Stimulated activated memory B cell treated with anti-CD40 and anti-IgM and Interleukin-4, amounts not matched to agents 10 μg/mL and 1 μg/mL and 100 μg/mL, for 72 hours (primary cell): ENCODE measurements around the gene COL13A1.

Source experiments
- ATAC-seq: fragments of 150-1000 bp; cut with Tn5 transposase; 2 replicates; pipeline ENCODE4 v1.10.0; 2021
- H3K27ac Mint-ChIP-seq: one replicate; pipeline ENCODE4 v1.8.0; 2022; ENCODE audit warnings: mild to moderate bottlenecking, mixed read lengths
- H3K27me3 Mint-ChIP-seq: one replicate; pipeline ENCODE4 v1.8.0; 2022; ENCODE audit warnings: mixed read lengths
- H3K36me3 Mint-ChIP-seq: one replicate; pipeline ENCODE4 v1.8.0; 2022; ENCODE audit warnings: mixed read lengths
- H3K4me1 Mint-ChIP-seq: one replicate; pipeline ENCODE4 v1.8.0; 2022; ENCODE audit warnings: mixed read lengths
- H3K4me3 Mint-ChIP-seq: one replicate; pipeline ENCODE4 v1.8.0; 2022; ENCODE audit warnings: mild to moderate bottlenecking, moderate library complexity, mixed read lengths
- H3K9me3 Mint-ChIP-seq: one replicate; pipeline ENCODE4 v1.8.0; 2022; ENCODE audit warnings: mixed read lengths

The COL13A1 gene

DNA sequence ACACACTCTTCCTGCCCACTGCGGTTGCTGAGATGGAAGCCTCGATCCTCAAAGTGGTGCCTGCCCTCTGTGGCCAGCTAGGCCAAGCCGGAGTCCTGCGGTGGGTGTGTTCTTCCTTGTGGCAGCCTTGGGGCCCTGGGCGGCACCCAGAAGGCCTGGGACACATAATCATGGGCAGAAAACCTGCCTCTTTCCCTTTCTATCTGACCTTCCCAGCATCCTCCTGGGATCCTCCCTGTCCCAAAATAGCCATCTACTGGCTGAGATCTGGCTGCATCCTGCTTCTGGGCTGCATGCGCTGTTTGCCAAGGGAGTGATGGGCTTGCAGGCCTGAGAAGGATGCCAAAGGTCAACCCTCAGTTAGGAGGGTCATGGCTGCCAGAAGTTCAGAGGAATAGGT lies 23.9 kb downstream of the COL13A1 start:
- Mint-ChIP-seq H3K4me3 (no peak overlapping the region), H3K9me3 (peaks cover 1% of the 10 kb centered on the region), H3K27me3 (peaks cover 48% of the 10 kb centered on the region)

DNA sequence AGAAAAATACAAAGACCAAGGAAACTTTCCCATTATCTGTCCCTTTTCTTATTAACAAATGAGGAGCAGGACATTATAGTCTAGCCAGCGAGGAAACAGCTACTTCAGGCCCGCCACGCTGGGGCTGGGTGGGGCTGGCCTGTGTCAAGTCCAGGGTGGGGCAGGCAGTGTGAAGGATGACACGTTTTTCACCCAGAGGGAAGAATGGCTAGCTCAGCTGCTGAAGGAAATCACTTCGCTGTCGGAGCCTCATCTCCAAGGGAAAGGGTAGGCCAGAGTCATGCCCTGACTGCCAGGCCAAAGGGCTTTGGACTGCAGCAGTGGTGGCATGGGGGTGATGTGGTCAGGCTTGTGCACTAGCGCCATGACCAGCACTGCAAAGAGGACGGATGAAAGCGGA lies 24.4 kb downstream of the COL13A1 start:
- Mint-ChIP-seq H3K27ac (no peak overlapping the region), H3K36me3 (no peaks in the 10 kb centered on the region), H3K4me3 (no peak overlapping the region), H3K9me3 (no peaks in the 10 kb centered on the region), H3K4me1 (no peaks in the 10 kb centered on the region), H3K27me3 (peaks cover 44% of the 10 kb centered on the region)
- ATAC-seq = no peak

More for the DNA sequence above, 23.9 kb downstream of the COL13A1 start:
- Mint-ChIP-seq H3K4me1 (peaks cover 3% of the 10 kb centered on the region), H3K27ac (no peak overlapping the region), H3K36me3 (no peaks in the 10 kb centered on the region)
- ATAC-seq = no peak

DNA sequence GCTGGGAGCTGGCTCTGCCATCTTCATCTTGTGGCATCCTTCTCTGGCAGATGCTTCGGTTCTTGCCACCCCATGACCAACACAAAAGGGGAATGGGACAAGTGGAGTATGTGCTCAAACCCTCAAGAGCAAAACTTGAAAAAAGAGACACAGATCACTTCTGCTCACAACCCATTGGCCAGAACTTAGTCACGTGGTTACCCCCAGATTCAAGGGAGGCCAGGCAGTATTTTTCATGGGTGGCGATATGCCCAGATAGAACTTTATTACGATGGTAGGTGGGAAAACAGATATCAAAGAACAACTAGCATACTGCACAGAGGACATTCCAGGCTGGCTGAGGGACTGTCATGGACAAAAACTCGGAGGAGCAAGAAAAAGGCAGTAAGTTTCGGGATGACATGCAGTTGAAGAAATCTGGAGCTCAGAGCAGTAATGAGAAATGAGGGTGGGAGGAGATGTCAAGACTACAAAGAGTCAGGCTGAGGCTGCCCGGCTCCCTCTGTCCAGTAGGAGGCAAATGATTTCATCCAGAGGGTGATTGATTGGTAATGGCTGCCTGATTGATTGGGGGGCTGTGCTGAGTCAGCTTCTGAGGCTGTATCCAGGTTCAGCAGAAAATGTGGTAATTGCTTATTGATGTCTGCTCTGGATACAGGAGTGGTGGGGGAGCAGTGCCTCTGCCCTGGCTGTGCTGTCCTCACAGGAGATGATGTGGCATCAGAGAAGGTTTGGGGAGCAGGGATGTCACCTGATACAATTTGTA lies 25.3 kb downstream of the COL13A1 start:
- Mint-ChIP-seq H3K36me3 (no peaks in the 10 kb centered on the region), H3K4me3 (no peak overlapping the region), H3K4me1 (no peaks in the 10 kb centered on the region), H3K9me3 (no peaks in the 10 kb centered on the region), H3K27ac (no peak overlapping the region), H3K27me3 (peaks cover 51% of the 10 kb centered on the region)
- no peak for ATAC-seq

DNA sequence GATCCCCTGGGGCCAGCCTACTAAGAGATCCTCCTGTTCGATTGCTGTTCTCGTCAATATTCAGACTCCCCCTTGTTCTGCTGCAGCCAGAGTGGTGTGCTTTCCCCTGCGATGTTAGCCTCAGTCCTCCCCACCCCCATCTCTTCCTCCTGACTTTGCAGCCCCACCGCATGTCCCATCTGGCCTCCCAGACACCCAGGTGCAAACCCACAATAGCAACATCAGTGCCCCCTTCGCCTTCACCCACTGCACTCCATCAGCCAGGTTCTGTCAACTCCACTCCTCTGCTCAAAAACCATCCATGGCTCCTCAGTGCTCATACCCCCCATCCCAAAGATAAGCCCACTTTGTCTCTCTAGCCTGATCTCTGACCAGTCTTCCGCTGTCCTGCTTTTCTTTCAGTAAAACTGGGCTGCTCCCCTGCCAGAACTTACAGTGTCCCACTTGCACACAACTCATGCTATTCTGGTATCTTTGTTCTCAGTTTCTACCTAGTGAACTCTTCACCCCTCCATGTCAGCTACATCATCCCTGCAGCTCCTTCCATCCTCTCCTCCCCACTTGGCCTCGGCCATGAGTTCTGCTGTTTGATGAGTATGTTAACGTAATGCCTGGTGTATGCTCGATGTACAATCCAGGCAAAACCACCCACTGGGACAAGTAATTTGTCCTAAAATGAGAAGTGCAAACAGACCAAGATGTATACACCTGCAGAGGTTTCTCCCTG lies 26.6 kb downstream of the COL13A1 start:
- no peaks in the 10 kb centered on the region for H3K4me1 Mint-ChIP-seq
- ATAC-seq = no peak
- H3K27me3 Mint-ChIP-seq = peaks cover 56% of the 10 kb centered on the region
- no peaks in the 10 kb centered on the region for H3K36me3 Mint-ChIP-seq
- H3K9me3 Mint-ChIP-seq = no peaks in the 10 kb centered on the region
- H3K27ac Mint-ChIP-seq = no peak overlapping the region
- no peak overlapping the region for H3K4me3 Mint-ChIP-seq

DNA sequence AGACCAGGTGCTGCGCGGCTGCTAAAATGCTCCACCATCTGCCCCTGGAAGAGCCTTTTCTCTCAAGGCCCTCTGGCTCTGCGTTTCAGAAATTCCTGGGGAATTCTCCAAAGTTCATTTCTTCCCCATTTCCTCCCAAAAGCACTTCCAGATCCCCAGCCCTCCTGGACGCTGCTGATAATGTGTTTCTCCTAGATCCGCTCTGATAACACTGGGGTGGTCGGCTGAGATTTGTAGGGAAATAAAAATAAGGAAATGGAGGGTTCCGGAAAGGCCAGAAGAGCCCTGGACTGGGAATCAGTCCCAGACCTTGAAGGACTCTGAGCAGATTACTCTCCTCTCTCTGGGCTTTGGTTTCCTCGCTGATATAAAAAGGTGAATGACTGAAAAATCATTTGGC lies 28.1 kb downstream of the COL13A1 start:
- no peak for ATAC-seq
- Mint-ChIP-seq H3K4me3 (no peak overlapping the region), H3K9me3 (no peaks in the 10 kb centered on the region), H3K36me3 (no peaks in the 10 kb centered on the region), H3K27ac (no peak overlapping the region), H3K27me3 (peaks cover 60% of the 10 kb centered on the region), H3K4me1 (no peaks in the 10 kb centered on the region)

DNA sequence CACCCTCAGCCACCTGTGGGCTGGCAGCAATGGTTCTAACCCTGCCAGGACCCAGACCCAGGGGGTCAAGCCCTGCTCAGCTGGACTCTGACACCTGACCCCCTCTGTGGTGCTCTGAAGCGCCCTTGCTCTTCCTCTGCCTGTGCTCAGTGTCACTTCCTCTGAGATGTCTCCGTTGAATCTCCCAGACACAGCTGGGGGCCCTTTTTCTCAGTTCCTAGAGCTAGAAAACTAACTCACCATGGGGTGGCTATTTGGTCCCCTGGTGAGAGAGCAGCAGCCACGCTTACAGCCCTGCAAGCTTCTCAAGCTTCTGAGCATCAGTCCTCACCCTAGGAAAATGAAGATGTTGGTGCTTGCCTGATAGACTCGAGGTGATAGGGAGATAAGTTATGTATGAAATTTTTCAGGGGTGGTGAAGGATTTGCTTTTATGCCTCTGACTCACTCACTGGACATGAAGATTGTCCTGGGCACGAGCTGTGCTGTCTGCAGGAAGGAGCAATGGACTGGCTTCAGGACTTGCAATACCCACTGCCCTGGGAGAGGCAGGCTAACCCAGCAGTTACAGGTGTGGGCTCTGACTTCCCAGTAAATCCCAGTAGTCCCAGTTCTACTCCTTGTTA lies 29.6 kb downstream of the COL13A1 start:
- H3K4me1 Mint-ChIP-seq = peaks cover 5% of the 10 kb centered on the region
- no peak for ATAC-seq
- H3K27me3 Mint-ChIP-seq = peaks cover 64% of the 10 kb centered on the region
- no peaks in the 10 kb centered on the region for H3K36me3 Mint-ChIP-seq
- H3K9me3 Mint-ChIP-seq = no peaks in the 10 kb centered on the region
- no peak overlapping the region for H3K4me3 Mint-ChIP-seq
- no peak overlapping the region for H3K27ac Mint-ChIP-seq

DNA sequence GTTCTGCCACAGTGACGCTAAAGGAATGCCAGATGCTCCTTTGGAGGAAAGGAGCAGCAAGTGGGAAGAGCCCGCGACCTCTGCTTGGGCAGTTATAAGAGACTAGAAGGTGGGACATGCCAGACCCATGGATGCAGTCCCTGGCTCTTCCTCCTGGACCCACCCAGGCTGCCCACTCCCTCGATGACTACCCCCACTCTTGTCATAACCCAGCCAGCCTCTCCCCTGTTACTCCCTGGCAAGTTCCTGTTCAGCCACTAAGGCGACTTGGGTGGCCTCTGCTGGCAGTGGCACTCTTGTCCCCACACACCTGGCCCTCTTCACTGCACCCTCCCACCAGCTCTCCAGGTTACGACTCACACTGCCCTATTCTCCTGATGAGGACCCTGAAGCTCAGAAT lies 33.5 kb downstream of the COL13A1 start:
- Mint-ChIP-seq H3K4me1 (peaks cover 5% of the 10 kb centered on the region), H3K4me3 (no peak overlapping the region), H3K27ac (no peak overlapping the region), H3K27me3 (peaks cover 48% of the 10 kb centered on the region), H3K9me3 (no peaks in the 10 kb centered on the region), H3K36me3 (no peaks in the 10 kb centered on the region)
- ATAC-seq = no peak

DNA sequence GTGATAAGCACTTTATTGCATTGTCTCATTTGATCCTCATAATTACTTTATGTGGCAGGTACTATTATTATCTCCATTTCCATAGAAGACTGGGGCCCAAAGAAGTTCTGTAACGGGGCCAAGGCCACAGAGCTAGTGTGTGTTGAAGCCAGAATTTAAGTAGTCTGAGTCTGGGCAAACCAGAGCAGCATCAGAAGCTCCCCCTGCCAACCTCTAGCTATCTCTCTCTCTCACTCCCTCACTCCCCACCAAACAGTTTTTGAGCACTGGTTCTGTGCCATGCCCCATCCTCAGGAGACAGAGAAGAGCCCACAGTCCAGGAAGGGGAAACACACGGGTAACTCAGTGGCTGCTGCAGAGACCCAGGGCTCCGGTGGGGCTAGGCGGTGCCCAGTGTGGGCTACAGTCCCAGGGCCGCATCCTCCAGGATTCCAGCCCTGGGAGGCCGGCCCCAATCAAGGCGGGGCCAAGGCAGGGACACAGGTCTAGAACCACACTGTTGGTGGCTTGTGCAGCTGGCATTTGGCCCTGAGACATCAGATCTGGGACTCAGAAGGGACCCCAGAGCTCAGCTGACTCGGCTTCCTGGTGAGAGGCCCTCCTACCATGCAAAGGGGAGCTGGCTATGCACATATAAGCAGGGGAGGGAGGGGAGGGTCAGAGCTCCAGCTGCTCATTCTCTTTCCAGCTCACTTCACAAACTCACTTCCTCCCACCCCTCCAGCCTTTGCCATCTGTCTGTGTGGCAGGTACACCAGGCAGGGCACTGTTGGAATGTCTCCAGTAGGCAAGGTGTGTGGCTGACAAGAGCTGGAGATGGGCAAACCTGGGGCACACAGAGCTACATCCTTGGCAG lies 34.4 kb downstream of the COL13A1 start:
- peaks cover 47% of the 10 kb centered on the region for H3K27me3 Mint-ChIP-seq
- no peak overlapping the region for H3K4me3 Mint-ChIP-seq

DNA sequence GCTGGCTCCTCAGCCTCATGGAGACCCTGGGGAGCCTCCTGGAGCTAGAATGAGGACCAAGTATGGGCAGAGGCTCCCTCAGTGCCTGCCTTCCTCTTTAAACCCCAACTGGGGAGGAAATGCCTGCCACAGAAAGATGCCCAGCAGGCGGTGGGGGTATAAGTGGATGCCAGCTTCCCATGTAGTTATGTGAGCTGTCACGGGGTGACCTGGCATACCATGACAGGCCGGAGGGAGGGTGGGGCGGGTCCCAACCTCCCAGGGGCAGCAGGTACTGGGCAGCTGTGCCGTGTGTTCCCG lies 35.0 kb downstream of the COL13A1 start:
- H3K4me1 Mint-ChIP-seq = peaks cover 5% of the 10 kb centered on the region
- H3K4me3 Mint-ChIP-seq = no peak overlapping the region
- no peak overlapping the region for H3K27ac Mint-ChIP-seq
- peaks cover 41% of the 10 kb centered on the region for H3K27me3 Mint-ChIP-seq
- H3K36me3 Mint-ChIP-seq = no peaks in the 10 kb centered on the region
- H3K9me3 Mint-ChIP-seq = no peaks in the 10 kb centered on the region
- no peak for ATAC-seq

More for the DNA sequence above, 34.4 kb downstream of the COL13A1 start:
- no peak overlapping the region for H3K27ac Mint-ChIP-seq
- H3K9me3 Mint-ChIP-seq = no peaks in the 10 kb centered on the region
- no peaks in the 10 kb centered on the region for H3K36me3 Mint-ChIP-seq
- peaks cover 5% of the 10 kb centered on the region for H3K4me1 Mint-ChIP-seq
- ATAC-seq = no peak

DNA sequence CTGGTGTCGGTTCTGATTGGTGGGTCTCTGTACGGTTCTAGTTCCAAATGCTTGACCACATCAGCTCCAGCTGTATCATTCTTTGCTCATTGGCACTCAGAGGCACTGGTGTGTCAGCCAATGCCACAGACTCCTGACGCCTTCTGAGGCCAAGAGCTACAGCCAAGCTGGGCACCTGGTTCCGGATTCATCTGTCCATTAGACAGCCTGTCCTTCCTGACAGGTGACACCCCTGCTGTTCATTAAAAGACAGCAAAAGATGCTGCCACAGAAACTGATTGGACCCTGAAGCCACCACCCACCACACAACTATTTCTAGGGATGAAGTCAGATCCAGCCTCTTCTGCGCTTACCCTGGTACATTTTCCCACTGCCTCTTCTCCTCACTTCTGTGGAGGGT lies 35.6 kb downstream of the COL13A1 start:
- Mint-ChIP-seq H3K27me3 (peaks cover 37% of the 10 kb centered on the region), H3K4me3 (no peak overlapping the region), H3K9me3 (no peaks in the 10 kb centered on the region), H3K4me1 (peaks cover 5% of the 10 kb centered on the region), H3K27ac (no peak overlapping the region), H3K36me3 (no peaks in the 10 kb centered on the region)
- ATAC-seq = no peak

DNA sequence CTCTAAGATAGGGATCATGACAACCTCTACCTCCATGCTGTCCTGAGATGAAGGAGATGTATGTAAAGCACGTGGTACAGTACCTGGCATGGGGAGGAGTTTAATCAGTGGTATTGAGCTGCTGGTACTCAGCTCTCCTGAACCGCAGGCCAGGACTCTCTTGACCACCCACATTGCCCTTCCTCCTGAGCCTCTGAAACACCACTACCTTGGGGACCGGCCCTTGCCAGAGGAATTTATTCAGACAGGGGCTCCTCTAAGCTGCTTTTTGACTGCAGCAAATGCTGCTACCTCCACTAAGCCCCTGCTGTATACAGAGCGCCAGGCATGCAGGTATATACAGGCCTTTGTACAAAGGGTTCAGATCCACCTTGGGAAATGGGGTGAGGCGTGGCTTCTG lies 36.7 kb downstream of the COL13A1 start:
- Mint-ChIP-seq H3K4me3 (no peak overlapping the region), H3K27me3 (peaks cover 28% of the 10 kb centered on the region), H3K4me1 (peaks cover 5% of the 10 kb centered on the region), H3K27ac (no peak overlapping the region), H3K9me3 (no peaks in the 10 kb centered on the region), H3K36me3 (no peaks in the 10 kb centered on the region)
- ATAC-seq = no peak

DNA sequence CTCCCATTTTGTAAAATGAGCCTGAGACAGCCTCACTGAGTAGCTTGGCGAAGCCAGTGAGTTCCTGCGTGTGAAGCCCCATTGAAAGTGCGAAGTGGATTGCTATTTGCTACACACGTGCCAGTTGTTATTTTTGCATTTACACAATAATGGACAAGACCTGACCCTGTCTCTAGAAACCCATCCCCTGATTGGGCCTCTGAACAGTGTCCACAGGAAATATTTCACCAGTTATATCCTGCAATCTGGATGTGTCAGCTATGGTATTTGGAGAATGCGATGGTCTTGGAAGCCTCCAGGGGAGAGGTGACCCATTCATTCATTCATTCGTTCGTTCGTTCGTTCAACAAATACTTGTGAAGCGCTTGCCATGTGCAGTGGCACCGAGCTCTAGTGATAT lies 37.1 kb downstream of the COL13A1 start:
- peaks cover 5% of the 10 kb centered on the region for H3K4me1 Mint-ChIP-seq
- peaks cover 24% of the 10 kb centered on the region for H3K27me3 Mint-ChIP-seq
- no peaks in the 10 kb centered on the region for H3K36me3 Mint-ChIP-seq
- no peak for ATAC-seq
- no peaks in the 10 kb centered on the region for H3K9me3 Mint-ChIP-seq
- H3K27ac Mint-ChIP-seq = no peak overlapping the region
- no peak overlapping the region for H3K4me3 Mint-ChIP-seq

DNA sequence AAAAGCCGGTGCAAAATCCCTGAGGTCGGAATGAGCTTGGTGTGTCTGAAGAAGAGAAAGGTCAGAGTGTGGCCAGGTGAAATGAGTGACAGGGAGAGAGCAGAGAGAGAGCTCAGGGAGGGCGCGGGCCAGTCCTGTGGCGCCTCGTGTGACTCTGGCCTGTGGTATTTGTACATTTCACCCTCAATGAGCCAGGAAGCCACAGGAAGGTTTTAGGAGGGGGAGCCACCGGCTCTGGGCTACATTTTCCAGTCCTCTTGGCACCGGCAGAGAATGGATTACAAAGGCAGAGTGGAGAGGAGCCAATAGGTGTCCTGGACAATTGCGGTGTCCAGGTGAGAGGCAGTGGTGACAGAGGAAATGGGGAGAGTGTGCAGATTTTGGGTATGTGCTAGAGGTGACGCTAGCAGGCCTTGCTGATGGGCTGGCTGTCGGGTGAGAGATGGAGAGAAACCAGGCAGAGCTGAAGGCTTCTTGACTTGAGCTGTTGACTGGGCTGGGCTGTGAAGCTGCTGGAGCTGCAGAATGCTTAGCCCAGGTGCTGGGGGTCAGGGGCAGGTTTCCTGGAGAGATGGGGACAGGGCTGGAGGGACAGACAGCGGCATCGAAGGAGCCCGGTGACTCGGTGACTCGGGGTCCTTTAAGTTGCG lies 38.1 kb downstream of the COL13A1 start:
- no peak for ATAC-seq
- peaks cover 16% of the 10 kb centered on the region for H3K27me3 Mint-ChIP-seq
- peaks cover 5% of the 10 kb centered on the region for H3K4me1 Mint-ChIP-seq
- H3K27ac Mint-ChIP-seq = no peak overlapping the region
- no peak overlapping the region for H3K4me3 Mint-ChIP-seq
- no peaks in the 10 kb centered on the region for H3K9me3 Mint-ChIP-seq
- no peaks in the 10 kb centered on the region for H3K36me3 Mint-ChIP-seq

DNA sequence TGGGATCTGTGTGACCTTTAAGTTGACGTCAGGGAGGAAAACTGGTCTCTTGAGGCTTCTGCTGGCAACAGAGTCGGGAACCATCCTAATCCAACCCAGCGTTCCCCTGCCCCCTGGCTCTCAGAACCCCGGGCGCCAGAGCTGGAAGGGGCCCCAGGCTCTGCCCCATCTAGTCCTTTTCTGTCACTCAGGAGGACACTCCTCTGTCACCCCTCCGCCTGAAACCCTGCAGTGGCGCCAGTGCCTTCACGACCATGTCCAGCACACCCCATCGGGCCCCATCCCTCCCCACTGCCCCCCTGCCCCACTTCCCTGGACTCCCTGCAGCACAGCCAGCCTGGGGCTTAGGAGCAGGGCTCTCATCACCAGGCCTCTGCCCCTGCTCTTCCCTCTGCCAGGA lies 39.1 kb downstream of the COL13A1 start:
- no peak overlapping the region for H3K4me3 Mint-ChIP-seq
- H3K27ac Mint-ChIP-seq = no peak overlapping the region
- no peaks in the 10 kb centered on the region for H3K36me3 Mint-ChIP-seq
- H3K9me3 Mint-ChIP-seq = no peaks in the 10 kb centered on the region
- peaks cover 17% of the 10 kb centered on the region for H3K27me3 Mint-ChIP-seq
- H3K4me1 Mint-ChIP-seq = peaks cover 6% of the 10 kb centered on the region
- no peak for ATAC-seq

DNA sequence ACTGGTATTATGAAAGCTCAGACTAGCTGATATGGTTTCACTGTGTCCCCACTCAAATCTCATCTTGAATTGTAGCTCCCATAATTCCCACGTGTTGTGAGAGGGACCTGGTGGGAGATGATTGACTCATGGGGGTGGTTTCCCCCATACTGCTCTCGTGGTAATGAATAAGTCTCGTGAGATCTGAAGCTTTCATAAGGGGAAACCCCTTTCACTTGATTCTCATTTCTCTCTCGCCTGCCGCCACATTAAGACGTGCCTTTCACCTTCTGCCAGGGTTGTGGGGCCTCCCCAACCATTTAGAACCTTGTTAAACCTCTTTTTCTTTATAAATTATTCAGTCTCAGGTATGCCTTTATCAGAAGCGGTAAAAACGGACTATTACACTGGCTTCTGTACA lies 40.3 kb downstream of the COL13A1 start:
- Mint-ChIP-seq H3K4me3 (no peak overlapping the region), H3K9me3 (no peaks in the 10 kb centered on the region), H3K27ac (no peak overlapping the region), H3K36me3 (no peaks in the 10 kb centered on the region), H3K4me1 (peaks cover 5% of the 10 kb centered on the region), H3K27me3 (peaks cover 21% of the 10 kb centered on the region)
- no peak for ATAC-seq
